HepG2 (cell line): ENCODE measurements around the gene EGFR. TPM values are rescaled to one million over a fixed set of nuclear protein-coding genes. Genes with fewer than 3 reads are reported as not detected.

ENCODE experiments used
- ATAC-seq: fragments of 200-7000 bp; cut with Tn5 transposase; 3 replicates; pipeline ENCODE4 v1.9.1; 2020; ENCODE audit warnings: mild to moderate bottlenecking, moderate library complexity
- BruUV-seq: library from RNA; stranded (reverse); fragments of 400-500 nt; replicated peaks from 2 replicates; lab custom pipeline; 2021; lab: Mats Ljungman, UMichigan
- CTCF ChIA-PET: fragments of 300-600 bp; formaldehyde crosslinking; extraction: SDS; loops from one replicate; lab custom pipeline; 2021; ENCODE audit warnings: low total read pairs, inconsistent platforms, low intra/inter-chr PET ratio; lab: Yijun Ruan, JAX
- POLR2A ChIA-PET: fragments of 350-600 bp; sonication (Branson Sonifier 250); formaldehyde crosslinking; loops from one replicate; lab custom pipeline; 2020; ENCODE audit warnings: antibody characterized with exemption, inconsistent platforms; lab: Yijun Ruan, JAX
- DNase-seq: peaks from one replicate; pipeline ENCODE4 v3.0.0-alpha.2; 2015; ENCODE audit warnings: low spot score
- FAIRE-seq: peaks from 3 replicates; lab custom pipeline; 2011; peaks lifted over from hg19 to GRCh38; lab: Jason Lieb, UNC
- H2AFZ ChIP-seq: one replicate; pipeline ENCODE4 v1.6.1; 2011; ENCODE audit warnings: low read length, inconsistent platforms
- H3K27ac ChIP-seq: fragments of 300-600 bp; 3 replicates; pipeline ENCODE4 v1.8.0; 2011; ENCODE audit warnings: mixed run types, mild to moderate bottlenecking, mixed read lengths, low read length, inconsistent platforms; ENCODE audit not compliant: insufficient read depth; ENCODE audit errors: extremely low read length
- H3K27me3 ChIP-seq, 2 experiments: fragments of 200-600 bp in 1 of 2; 2 replicates in 1 of 2; 3 replicates in 1 of 2; pipeline versions ENCODE4 v1.6.0 to v1.8.0; 2011; ENCODE audit warnings: low read length in 2 of 2, mild to moderate bottlenecking in 2 of 2, moderate library complexity in 2 of 2, inconsistent platforms in 1 of 2; ENCODE audit not compliant: insufficient read depth in 2 of 2, control insufficient read depth in 1 of 2
- H3K36me3 ChIP-seq, 2 experiments: fragments of 200-600 bp in 1 of 2; replicated peaks in 1 of 2; 2 replicates in 1 of 2; 3 replicates in 1 of 2; pipeline versions ENCODE4 v1.5.1 to v1.8.0; 2011; ENCODE audit warnings: low read length in 2 of 2, inconsistent platforms in 1 of 2; ENCODE audit not compliant: insufficient read depth in 2 of 2, control insufficient read depth in 1 of 2
- H3K4me1 ChIP-seq: 2 replicates; pipeline ENCODE4 v1.5.1; 2012; ENCODE audit warnings: low read length, inconsistent platforms; ENCODE audit not compliant: insufficient read depth
- H3K4me2 ChIP-seq: 2 replicates; pipeline ENCODE4 v1.6.0; 2011; ENCODE audit warnings: low read depth, low read length, inconsistent platforms
- H3K4me3 ChIP-seq, 3 experiments: fragments of 200-600 bp in 1 of 3; sonication (generic), shearing (Covaris generic) in 1 of 3; replicated peaks in 1 of 3; 2 replicates each; pipeline ENCODE4 v1.5.1; 2011 to 2016; ENCODE audit warnings: low read length in 3 of 3, inconsistent platforms in 2 of 3, low read depth in 2 of 3, mild to moderate bottlenecking in 2 of 3, control low read depth in 1 of 3, mixed read lengths in 1 of 3; ENCODE audit not compliant: insufficient read depth in 1 of 3
- H3K79me2 ChIP-seq: one replicate; pipeline ENCODE4 v1.6.1; 2011; ENCODE audit warnings: low read length, inconsistent platforms; ENCODE audit not compliant: insufficient read depth
- H3K9ac ChIP-seq: 2 replicates; pipeline ENCODE4 v1.6.0; 2011; ENCODE audit warnings: mild to moderate bottlenecking, low read depth, low read length, inconsistent platforms; ENCODE audit not compliant: insufficient read depth
- H3K9me3 ChIP-seq: 2 replicates; pipeline ENCODE4 v1.5.1; 2012; ENCODE audit warnings: mild to moderate bottlenecking, low read length
- H4K20me1 ChIP-seq: 2 replicates; pipeline ENCODE4 v1.6.0; 2011; ENCODE audit warnings: inconsistent platforms, mild to moderate bottlenecking, low read length, moderate library complexity; ENCODE audit not compliant: insufficient read depth
- GLMP ChIP-seq: sonication (generic); formaldehyde crosslinking; IDR thresholded peaks from 2 replicates; pipeline ENCODE4 v1.9.0; 2021; ENCODE audit warnings: missing genetic modification reagents, mild to moderate bottlenecking, borderline replicate concordance
- HBP1 ChIP-seq: IDR thresholded peaks from 2 replicates; pipeline ENCODE4 v1.6.1; 2016; ENCODE audit warnings: low read depth, control low read depth
- HNF1B ChIP-seq: sonication (generic); formaldehyde crosslinking; IDR thresholded peaks from 2 replicates; pipeline ENCODE4 v1.5.1; 2020; ENCODE audit warnings: mild to moderate bottlenecking, moderate library complexity, missing genetic modification reagents
- HOMEZ ChIP-seq: IDR thresholded peaks from 2 replicates; pipeline ENCODE4 v1.6.1; 2016; ENCODE audit warnings: low read depth
- NFE2L2 ChIP-seq: fragments of 150-350 bp; IDR thresholded peaks from 2 replicates; pipeline ENCODE4 v1.6.1; 2014; ENCODE audit warnings: low read length
- NR2F2 ChIP-seq: IDR thresholded peaks from 2 replicates; pipeline ENCODE4 v1.6.1; 2012; ENCODE audit warnings: low read depth, inconsistent platforms, borderline replicate concordance
- RCOR2 ChIP-seq: IDR thresholded peaks from 2 replicates; pipeline ENCODE4 v1.6.1; 2016; ENCODE audit warnings: missing biosample characterization, missing genetic modification reagents
- SSRP1 ChIP-seq: IDR thresholded peaks from 2 replicates; pipeline ENCODE4 v1.6.1; 2016; ENCODE audit warnings: control low read depth
- ZNF343 ChIP-seq: sonication (generic); formaldehyde crosslinking; IDR thresholded peaks from 2 replicates; pipeline ENCODE4 v1.4.0; 2020; ENCODE audit warnings: mild to moderate bottlenecking, missing genetic modification reagents
- ZNF652 ChIP-seq: IDR thresholded peaks from 2 replicates; pipeline ENCODE4 v1.6.1; 2016; ENCODE audit warnings: low read depth, borderline replicate concordance
- WGBS: methylation state at CpG from one replicate; pipeline ENCODE4 v1.1.6; 2017; ENCODE audit warnings: low lambda C conversion rate; 5-methylcytosine and 5-hydroxymethylcytosine counted together
- in situ Hi-C: cut with HindIII; loops from 2 replicates; pipeline ENCODE4 v1.10.0; 2017; ENCODE audit warnings: low pct_unique_long_range_greater_than_20kb; ENCODE audit not compliant: extremely low pct_ligation_motif_present
- intact Hi-C: fragments of 100-400 bp; cut with micrococcal nuclease; formaldehyde crosslinking; loops from one replicate; pipeline ENCODE4 v1.10.0; 2022; ENCODE audit not compliant: unreplicated experiment
- polyA plus RNA-seq, 8 experiments: library from polyadenylated mRNA; depleted of rRNA in 3 of 8; stranded (reverse) in 7 of 8; unstranded in 1 of 8; fragments of >200 nt; fragmentation: Illumina TruSeq in 4 of 8; extraction: Trizol in 4 of 8; gene quantifications; 2 replicates each; pipeline versions ENCODE4 v1.2.1 to v1.2.3, GENCODE V29; 2011 to 2016; ENCODE audit warnings: low read depth in 4 of 8, missing spikeins in 1 of 8, mixed read lengths in 1 of 8; ENCODE audit not compliant: insufficient read depth in 1 of 8
- total RNA-seq, 5 experiments: library from RNA; depleted of rRNA; stranded (reverse); fragments of >200 nt; fragmentation: Illumina TruSeq; extraction: Trizol; gene quantifications; 2 replicates each; pipeline ENCODE4 v1.2.3, GENCODE V29; 2016; ENCODE audit warnings: low read depth in 1 of 5

The EGFR gene
- total and polyA plus RNA-seq, 2 of the 13 experiments (the other 11 are each of a cell fraction or from before 2014, with no cell fraction given): 7.0 to 10.0 TPM

GRCh38 chr7:55065079-55065478 lies 46.3 kb downstream of the EGFR start:
- 76% methylated on average over 4 of the region's 4 CpGs for WGBS
- H3K9ac ChIP-seq: no peak overlapping the region; the same call in 1 of the 2 replicates
- no TSS peak for BruUV-seq
- H3K27ac ChIP-seq: peak overlapping the region; percentile 69
- H3K9me3 ChIP-seq: no peaks in the 10 kb centered on the region
- DNase-seq (no peak), FAIRE-seq (no peak), ATAC-seq (no peak)
- no peaks in the 10 kb centered on the region for H3K27me3 ChIP-seq
- peaks cover 60% of the 10 kb centered on the region for H3K4me1 ChIP-seq
- H3K4me2 ChIP-seq: peak overlapping the region; percentile 74; the same call in 1 of the 2 replicates
- peak; percentile 80 for TF ChIP-seq ZNF652 (CRISPR knock-in tag)
- no peak for TF ChIP-seq RCOR2 (CRISPR knock-in tag)
- no peak for TF ChIP-seq SSRP1 (CRISPR knock-in tag)
- H3K79me2 ChIP-seq: peaks cover 2% of the 10 kb centered on the region
- no peaks in the 10 kb centered on the region for H4K20me1 ChIP-seq
- CTCF ChIA-PET: interaction anchor here (1.5 kb wide), 1 partner anchor 190 kb away, joined by 4 read pairs; no protein-coding TSS in a partner anchor
- H3K4me3 ChIP-seq: no peak overlapping the region
- no peaks in the 10 kb centered on the region for H3K36me3 ChIP-seq
- intact Hi-C loops (loop anchor here (2.0 to 5.0 kb wide), 2 partner anchors 30 to 293 kb away; no protein-coding TSS in a partner anchor), in situ Hi-C loops (no loop called here)
- no peak overlapping the region for H2AFZ ChIP-seq
- POLR2A ChIA-PET: interaction anchor here (0.9 to 3.7 kb wide), 7 partner anchors 13 to 306 kb away, joined by 3 to 28 read pairs (median 4); partner anchors contain the start of gene SEC61G

- BruUV-seq: no TSS peak
- Histone ChIP-seq H4K20me1 (no peaks in the 10 kb centered on the region), H3K9me3 (no peaks in the 10 kb centered on the region), H3K27me3 (no peaks in the 10 kb centered on the region), H3K4me3 (peak overlapping the region; percentile 26 to 49 (median 30); a peak in 4 of 6 replicates), H3K27ac (peak overlapping the region; percentile 69), H3K9ac (peak overlapping the region; percentile 61), H3K79me2 (peaks cover 2% of the 10 kb centered on the region), H3K4me2 (peak overlapping the region; percentile 74), H3K4me1 (peaks cover 66% of the 10 kb centered on the region), H3K36me3 (no peaks in the 10 kb centered on the region), H2AFZ (no peak overlapping the region)
- ChIA-PET CTCF (interaction anchor here (1.5 kb wide), 1 partner anchor 190 kb away, joined by 4 read pairs; no protein-coding TSS in a partner anchor), POLR2A (interaction anchor here (0.6 to 3.7 kb wide), 9 partner anchors 9 to 307 kb away, joined by 3 to 28 read pairs (median 4); partner anchors contain the start of gene SEC61G)
- FAIRE-seq (peak; percentile 8), ATAC-seq (peak; percentile 64), DNase-seq (peak; percentile 82)
- 19% methylated on average over 10 of the region's 10 CpGs for WGBS
- intact Hi-C loops: loop anchor here (2.0 to 5.0 kb wide), 2 partner anchors 31 to 293 kb away; no protein-coding TSS in a partner anchor
- in situ Hi-C loops: no loop called here
- no peak for TF ChIP-seq HNF1B (CRISPR knock-in tag)
- no peak for TF ChIP-seq ZNF343 (CRISPR knock-in tag)
- TF ChIP-seq NR2F2: no peak
- peak; percentile 67; the same call in 1 of the 2 replicates for TF ChIP-seq NFE2L2
- TF ChIP-seq GLMP (CRISPR knock-in tag): no peak
- no peak for TF ChIP-seq HOMEZ
- TF ChIP-seq HBP1: no peak
These were observed 46.9 kb downstream of the EGFR start for GRCh38 chr7:55065511-55066229.
